Astrocyte (in vitro differentiated cells and primary cell): ENCODE measurements around the gene KBTBD7. TPM values are rescaled to one million over a fixed set of nuclear protein-coding genes. Genes with fewer than 3 reads are reported as not detected.

Experiments
- DNase-seq: peaks from one replicate; pipeline ENCODE4 v3.0.0-alpha.2; 2010; ENCODE audit warnings: low read depth
- FAIRE-seq: peaks from 2 replicates; lab custom pipeline; 2011; peaks lifted over from hg19 to GRCh38; lab: Jason Lieb, UNC
- H2AFZ ChIP-seq: 2 replicates; pipeline ENCODE4 v1.6.0; 2012; ENCODE audit warnings: low read depth, low read length, inconsistent platforms
- H3K27ac ChIP-seq: 2 replicates; pipeline ENCODE4 v1.5.1; 2011; ENCODE audit warnings: low read depth, low read length, inconsistent platforms
- H3K27me3 ChIP-seq: 2 replicates; pipeline ENCODE4 v1.6.0; 2011; ENCODE audit warnings: low read length, inconsistent platforms; ENCODE audit not compliant: insufficient read depth
- H3K36me3 ChIP-seq: 2 replicates; pipeline ENCODE4 v1.5.1; 2011; ENCODE audit warnings: low read length, inconsistent platforms; ENCODE audit not compliant: insufficient read depth
- H3K4me1 ChIP-seq: 2 replicates; pipeline ENCODE4 v1.5.1; 2011; ENCODE audit warnings: low read length, inconsistent platforms; ENCODE audit not compliant: insufficient read depth
- H3K4me2 ChIP-seq: 2 replicates; pipeline ENCODE4 v1.6.0; 2012; ENCODE audit warnings: low read length, inconsistent platforms
- H3K4me3 ChIP-seq: 2 replicates; pipeline ENCODE4 v1.5.1; 2011; ENCODE audit warnings: low read depth, mild to moderate bottlenecking, low read length, inconsistent platforms; ENCODE audit not compliant: insufficient read depth
- H3K79me2 ChIP-seq: 2 replicates; pipeline ENCODE4 v1.6.0; 2012; ENCODE audit warnings: mild to moderate bottlenecking, low read length, inconsistent platforms; ENCODE audit not compliant: insufficient read depth
- H3K9ac ChIP-seq: 2 replicates; pipeline ENCODE4 v1.6.0; 2012; ENCODE audit warnings: mild to moderate bottlenecking, low read length, inconsistent platforms
- H3K9me3 ChIP-seq: 2 replicates; pipeline ENCODE4 v1.5.1; 2012; ENCODE audit warnings: low read depth, mild to moderate bottlenecking, low read length, inconsistent platforms; ENCODE audit not compliant: insufficient read depth
- H4K20me1 ChIP-seq: 2 replicates; pipeline ENCODE4 v1.6.0; 2012; ENCODE audit warnings: low read length, inconsistent platforms; ENCODE audit not compliant: insufficient read depth
- H3K27ac Mint-ChIP-seq: one replicate; pipeline ENCODE4 v1.8.0; 2021; ENCODE audit warnings: mild to moderate bottlenecking, mixed read lengths; ENCODE audit not compliant: unreplicated experiment
- H3K27me3 Mint-ChIP-seq: one replicate; pipeline ENCODE4 v1.8.0; 2021; ENCODE audit warnings: low read depth, mixed read lengths; ENCODE audit not compliant: unreplicated experiment
- H3K36me3 Mint-ChIP-seq: one replicate; pipeline ENCODE4 v1.8.0; 2021; ENCODE audit warnings: low read depth, mixed read lengths; ENCODE audit not compliant: unreplicated experiment
- H3K4me1 Mint-ChIP-seq: one replicate; pipeline ENCODE4 v1.8.0; 2021; ENCODE audit warnings: low read depth, mixed read lengths; ENCODE audit not compliant: unreplicated experiment
- H3K4me3 Mint-ChIP-seq: one replicate; pipeline ENCODE4 v1.8.0; 2021; ENCODE audit warnings: mild to moderate bottlenecking, moderate library complexity, mixed read lengths; ENCODE audit not compliant: unreplicated experiment
- H3K9me3 Mint-ChIP-seq: one replicate; pipeline ENCODE4 v1.8.0; 2021; ENCODE audit warnings: mild to moderate bottlenecking, mixed read lengths; ENCODE audit not compliant: unreplicated experiment
- EZH2 ChIP-seq: IDR thresholded peaks from 2 replicates; pipeline ENCODE4 v1.6.1; 2012; ENCODE audit warnings: mild to moderate bottlenecking, low read length, inconsistent platforms; ENCODE audit not compliant: insufficient read depth
- total RNA-seq: library from RNA; stranded (reverse); gene quantifications from 2 replicates; pipeline ENCODE4 v1.2.1, GENCODE V29; 2021
- TF ChIP-seq, protein P1 (sequence below): IDR thresholded peaks from 2 replicates; pipeline ENCODE4 v1.5.1; 2011; ENCODE audit warnings: low read depth, mild to moderate bottlenecking, inconsistent platforms, low read length, moderate library complexity; ENCODE audit not compliant: insufficient read depth

Gene KBTBD7
- total RNA-seq, 1 donor from 2014 or later, result 3.8 TPM

DNA sequence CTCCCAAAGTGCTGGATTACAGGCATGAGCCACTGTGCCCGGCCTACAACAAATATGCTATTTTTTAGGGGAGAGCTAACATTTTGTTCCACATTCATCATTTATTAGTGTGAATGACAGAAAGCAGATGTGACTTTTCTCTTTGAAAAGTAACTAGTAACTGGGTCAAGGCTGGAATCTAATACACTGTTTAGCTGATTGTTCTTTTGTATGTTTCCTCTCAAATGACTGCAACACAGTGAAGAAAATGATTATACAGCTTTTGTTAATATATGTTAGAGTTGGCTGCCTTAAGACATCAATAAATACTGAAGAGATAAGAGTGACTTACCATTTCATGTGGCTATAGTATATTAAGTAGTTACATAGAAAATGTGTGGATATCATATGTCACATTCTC lies 42.0 kb upstream of the KBTBD7 start:
- Histone ChIP-seq H3K9ac (no peak overlapping the region), H2AFZ (no peak overlapping the region), H4K20me1 (no peaks in the 10 kb centered on the region), H3K27ac (no peak overlapping the region), H3K79me2 (no peaks in the 10 kb centered on the region), H3K27me3 (no peaks in the 10 kb centered on the region), H3K4me2 (no peak overlapping the region), H3K4me1 (no peaks in the 10 kb centered on the region), H3K36me3 (no peaks in the 10 kb centered on the region), H3K9me3 (no peaks in the 10 kb centered on the region), H3K4me3 (no peak overlapping the region)
- H3K27me3 Mint-ChIP-seq, result no peaks in the 10 kb centered on the region
- peaks cover 5% of the 10 kb centered on the region for H3K4me1 Mint-ChIP-seq
- H3K9me3 Mint-ChIP-seq, result no peaks in the 10 kb centered on the region
- DNase-seq (no peak), FAIRE-seq (no peak)
- no peak overlapping the region for H3K4me3 Mint-ChIP-seq
- TF ChIP-seq, protein P1, sequence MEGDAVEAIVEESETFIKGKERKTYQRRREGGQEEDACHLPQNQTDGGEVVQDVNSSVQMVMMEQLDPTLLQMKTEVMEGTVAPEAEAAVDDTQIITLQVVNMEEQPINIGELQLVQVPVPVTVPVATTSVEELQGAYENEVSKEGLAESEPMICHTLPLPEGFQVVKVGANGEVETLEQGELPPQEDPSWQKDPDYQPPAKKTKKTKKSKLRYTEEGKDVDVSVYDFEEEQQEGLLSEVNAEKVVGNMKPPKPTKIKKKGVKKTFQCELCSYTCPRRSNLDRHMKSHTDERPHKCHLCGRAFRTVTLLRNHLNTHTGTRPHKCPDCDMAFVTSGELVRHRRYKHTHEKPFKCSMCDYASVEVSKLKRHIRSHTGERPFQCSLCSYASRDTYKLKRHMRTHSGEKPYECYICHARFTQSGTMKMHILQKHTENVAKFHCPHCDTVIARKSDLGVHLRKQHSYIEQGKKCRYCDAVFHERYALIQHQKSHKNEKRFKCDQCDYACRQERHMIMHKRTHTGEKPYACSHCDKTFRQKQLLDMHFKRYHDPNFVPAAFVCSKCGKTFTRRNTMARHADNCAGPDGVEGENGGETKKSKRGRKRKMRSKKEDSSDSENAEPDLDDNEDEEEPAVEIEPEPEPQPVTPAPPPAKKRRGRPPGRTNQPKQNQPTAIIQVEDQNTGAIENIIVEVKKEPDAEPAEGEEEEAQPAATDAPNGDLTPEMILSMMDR, result no peak
- TF ChIP-seq EZH2, result no peak
- H3K27ac Mint-ChIP-seq, result no peak overlapping the region
- peaks cover 11% of the 10 kb centered on the region for H3K36me3 Mint-ChIP-seq

DNA sequence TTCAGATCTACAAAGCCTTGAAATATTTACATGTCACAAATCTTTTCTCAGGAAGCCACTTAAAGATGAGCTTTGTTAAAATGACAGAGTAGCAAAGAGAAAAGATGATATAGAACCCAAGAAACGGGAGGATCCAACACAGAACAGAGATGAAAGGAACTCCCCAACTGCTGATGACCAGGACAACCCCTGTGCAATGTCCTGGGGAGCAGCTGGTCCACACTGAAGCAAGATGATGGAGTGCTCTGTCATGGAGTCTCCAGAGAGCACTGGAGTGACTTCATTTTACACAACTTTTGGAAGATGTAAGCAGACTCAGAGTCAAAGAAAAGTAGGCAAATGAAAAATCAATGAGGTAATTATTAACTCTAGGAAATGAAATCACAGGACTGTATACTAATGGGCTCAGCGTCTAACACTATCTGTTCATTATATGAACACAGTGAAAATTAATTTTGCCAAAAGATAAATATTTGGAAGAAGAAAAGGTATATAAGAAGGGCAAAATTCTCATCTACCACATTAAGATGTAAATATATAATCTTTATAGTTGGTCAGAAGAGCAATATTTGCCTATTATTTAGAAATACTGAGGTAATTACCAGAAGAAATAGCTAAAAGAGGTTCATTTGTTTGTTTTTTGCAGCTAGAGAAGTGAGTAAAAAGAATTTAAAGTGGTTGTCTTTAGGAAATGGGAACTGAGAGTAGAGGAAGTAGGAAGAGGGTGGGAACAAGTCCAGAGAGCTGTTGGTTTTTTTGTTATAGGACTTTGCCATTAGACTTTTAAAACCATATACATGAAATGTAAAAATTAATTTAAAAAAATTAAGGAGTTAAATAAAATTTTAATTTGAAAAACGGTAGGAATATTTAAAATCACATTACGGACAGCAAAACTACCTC lies 38.5 kb upstream of the KBTBD7 start:
- H3K4me2 ChIP-seq, result no peak overlapping the region
- Mint-ChIP-seq H3K9me3 (no peaks in the 10 kb centered on the region), H3K27ac (peak overlapping the region; percentile 50), H3K4me3 (no peak overlapping the region), H3K36me3 (peaks cover 5% of the 10 kb centered on the region), H3K27me3 (no peaks in the 10 kb centered on the region), H3K4me1 (peaks cover 5% of the 10 kb centered on the region)
- no peak overlapping the region for H2AFZ ChIP-seq
- H3K9me3 ChIP-seq, result no peaks in the 10 kb centered on the region
- H3K27ac ChIP-seq, result no peak overlapping the region
- no peak overlapping the region for H3K9ac ChIP-seq
- no peak for FAIRE-seq
- H3K79me2 ChIP-seq, result no peaks in the 10 kb centered on the region
- no peak for DNase-seq
- no peaks in the 10 kb centered on the region for H3K4me1 ChIP-seq
- TF ChIP-seq, protein P1, result no peak
- no peak for TF ChIP-seq EZH2
- no peaks in the 10 kb centered on the region for H3K27me3 ChIP-seq
- no peaks in the 10 kb centered on the region for H4K20me1 ChIP-seq
- no peak overlapping the region for H3K4me3 ChIP-seq
- no peaks in the 10 kb centered on the region for H3K36me3 ChIP-seq

DNA sequence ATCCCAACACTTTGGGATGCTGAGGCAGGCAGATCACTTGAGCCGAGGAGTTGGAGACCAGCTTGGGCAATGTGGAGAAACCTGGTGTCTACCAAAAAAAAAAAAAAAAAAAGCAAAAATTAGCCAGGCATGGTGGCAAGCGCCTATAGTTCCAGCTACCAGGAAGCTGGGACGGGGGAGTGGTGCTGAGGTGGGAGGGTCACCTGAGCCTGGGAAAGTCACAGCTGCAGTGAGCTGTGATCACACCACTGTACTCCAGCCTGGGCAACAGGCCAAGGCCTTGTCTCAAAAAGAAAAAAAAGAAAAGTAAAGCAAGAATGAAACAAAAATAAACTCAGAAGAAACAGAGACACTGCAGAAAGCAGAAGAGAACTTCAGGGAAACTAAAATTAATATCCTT lies 37.4 kb upstream of the KBTBD7 start:
- Histone ChIP-seq H3K36me3 (no peaks in the 10 kb centered on the region), H3K4me3 (no peak overlapping the region), H2AFZ (no peak overlapping the region), H3K9ac (no peak overlapping the region), H3K27ac (no peak overlapping the region), H3K27me3 (no peaks in the 10 kb centered on the region), H3K4me2 (no peak overlapping the region), H3K9me3 (no peaks in the 10 kb centered on the region), H3K4me1 (no peaks in the 10 kb centered on the region), H3K79me2 (no peaks in the 10 kb centered on the region), H4K20me1 (no peaks in the 10 kb centered on the region)
- Mint-ChIP-seq H3K27me3 (no peaks in the 10 kb centered on the region), H3K27ac (no peak overlapping the region), H3K36me3 (peaks cover 5% of the 10 kb centered on the region), H3K4me1 (peaks cover 5% of the 10 kb centered on the region), H3K9me3 (no peaks in the 10 kb centered on the region), H3K4me3 (no peak overlapping the region)
- no peak for FAIRE-seq
- TF ChIP-seq, protein P1, result no peak
- TF ChIP-seq EZH2, result no peak
- DNase-seq, result peak; percentile 6
